GM18858 (cell line): ENCODE measurements around the gene RPS15A.
A peak's percentile ranks its signal among the peaks of the same experiment; 100 is the strongest.

Source experiments
- ATAC-seq: cut with Tn5 transposase; IDR thresholded peaks from one replicate; pipeline ENCODE4 v1.9.1; 2021; ENCODE audit not compliant: unreplicated experiment

The RPS15A gene

GRCh38 chr16:18789850-18790706, at the start of gene RPS15A:
Gene RPS15A (minus strand): TSS chr16:18790334. CDS start chr16:18789113, 1,221 bp downstream.
- peak; percentile 77 for ATAC-seq

- ATAC-seq: no peak
These were observed 49.4 kb upstream of the RPS15A start for GRCh38 chr16:18839555-18839954.

GRCh38 chr16:18836702-18837101, 46.6 kb upstream of the RPS15A start:
- ATAC-seq: no peak

GRCh38 chr16:18834864-18835263, 44.7 kb upstream of the RPS15A start:
- ATAC-seq: no peak

- no peak for ATAC-seq
These were observed 43.8 kb upstream of the RPS15A start for GRCh38 chr16:18833707-18834505.

GRCh38 chr16:18832613-18833012, 42.5 kb upstream of the RPS15A start:
- ATAC-seq: no peak

GRCh38 chr16:18832006-18832405, 41.9 kb upstream of the RPS15A start:
- no peak for ATAC-seq

- ATAC-seq: no peak
These were observed 39.1 kb upstream of the RPS15A start for GRCh38 chr16:18829251-18829650.

GRCh38 chr16:18827890-18828289, 37.8 kb upstream of the RPS15A start:
- no peak for ATAC-seq

- ATAC-seq: no peak
These were observed 26.2 kb upstream of the RPS15A start for GRCh38 chr16:18816286-18816685.

- ATAC-seq: no peak
These were observed 21.8 kb upstream of the RPS15A start for GRCh38 chr16:18811925-18812324.

GRCh38 chr16:18809165-18809564, 19.0 kb upstream of the RPS15A start:
- no peak for ATAC-seq

GRCh38 chr16:18805257-18805773, 15.2 kb upstream of the RPS15A start:
- no peak for ATAC-seq

GRCh38 chr16:18804540-18804939, 14.4 kb upstream of the RPS15A start:
- ATAC-seq: no peak

- no peak for ATAC-seq
These were observed 13.7 kb upstream of the RPS15A start for GRCh38 chr16:18803569-18804462.

GRCh38 chr16:18802767-18803343, 12.7 kb upstream of the RPS15A start:
- no peak for ATAC-seq

- peak; percentile 87 for ATAC-seq
These were observed 11.2 kb upstream of the RPS15A start, which contains the start of gene ARL6IP1 for GRCh38 chr16:18801145-18801972. Gene ARL6IP1 (minus strand): TSS chr16:18801549. CDS start chr16:18801466, 83 bp downstream.

GRCh38 chr16:18800775-18801144, 10.6 kb upstream of the RPS15A start:
- no peak for ATAC-seq

- no peak for ATAC-seq
These were observed 10.2 kb upstream of the RPS15A start for GRCh38 chr16:18800293-18800692.
